WTC11 (cell line): ENCODE data around the gene LSM12. TPM values are rescaled to one million over a fixed set of nuclear protein-coding genes. Genes with fewer than 3 reads are reported as not detected.

Source experiments
- ATAC-seq: fragments of 200-7000 bp; cut with Tn5 transposase; 2 replicates; pipeline ENCODE4 v1.10.0; 2021; ENCODE audit warnings: mild to moderate bottlenecking, moderate library complexity
- CTCF ChIA-PET: fragments of 300-600 bp; sonication (Branson Sonifier 250); formaldehyde crosslinking; loops from one replicate; lab custom pipeline; 2021; ENCODE audit warnings: antibody characterized with exemption; lab: Charles Lee
- POLR2A ChIA-PET: fragments of 350-600 bp; sonication (Branson Sonifier 250); formaldehyde crosslinking; loops from one replicate; lab custom pipeline; 2021; ENCODE audit warnings: antibody characterized with exemption; lab: Charles Lee
- DNase-seq: peaks from one replicate; pipeline ENCODE4 v3.0.0; 2021; ENCODE audit warnings: low spot score
- H3K27ac Mint-ChIP-seq: 2 replicates; pipeline ENCODE4 v1.8.0; 2021; ENCODE audit warnings: mixed read lengths
- H3K27me3 Mint-ChIP-seq: 2 replicates; pipeline ENCODE4 v1.8.0; 2021; ENCODE audit warnings: low read depth, mild to moderate bottlenecking, moderate library complexity, mixed read lengths
- H3K36me3 Mint-ChIP-seq: 2 replicates; pipeline ENCODE4 v1.8.0; 2021; ENCODE audit warnings: mixed read lengths
- H3K4me1 Mint-ChIP-seq: 2 replicates; pipeline ENCODE4 v1.8.0; 2022; ENCODE audit warnings: mixed read lengths
- H3K4me3 Mint-ChIP-seq: 2 replicates; pipeline ENCODE4 v1.8.0; 2021; ENCODE audit warnings: mild to moderate bottlenecking, moderate library complexity, mixed read lengths
- H3K9me3 Mint-ChIP-seq: 2 replicates; pipeline ENCODE4 v1.8.0; 2021; ENCODE audit warnings: mixed read lengths
- ATF1 ChIP-seq: sonication (generic); formaldehyde crosslinking; IDR thresholded peaks from 2 replicates; pipeline ENCODE4 v1.8.1; 2023; ENCODE audit warnings: mild to moderate bottlenecking, moderate library complexity, missing genetic modification reagents
- CREB1 ChIP-seq: sonication (generic); formaldehyde crosslinking; IDR thresholded peaks from 2 replicates; pipeline ENCODE4 v1.8.0; 2023; ENCODE audit warnings: mild to moderate bottlenecking, missing genetic modification reagents
- CREM ChIP-seq: sonication (generic); formaldehyde crosslinking; IDR thresholded peaks from 2 replicates; pipeline ENCODE4 v1.8.1; 2022; ENCODE audit warnings: mild to moderate bottlenecking, missing genetic modification reagents, moderate library complexity
- FOXK1 ChIP-seq: sonication (generic); formaldehyde crosslinking; IDR thresholded peaks from 2 replicates; pipeline ENCODE4 v1.8.0; 2022; ENCODE audit warnings: mild to moderate bottlenecking, moderate library complexity, missing genetic modification reagents
- GTF2I ChIP-seq: fragments of 250-450 bp; sonication (Bioruptor Pico); conservative IDR thresholded peaks from 2 replicates; pipeline ENCODE4 v1.4.0; 2021; ENCODE audit warnings: mild to moderate bottlenecking
- HMGA2 ChIP-seq: fragments of 250-450 bp; sonication (Bioruptor Pico); IDR thresholded peaks from 2 replicates; pipeline ENCODE4 v1.4.0; 2021; ENCODE audit warnings: mild to moderate bottlenecking, moderate library complexity
- KAT7 ChIP-seq: sonication (generic); formaldehyde crosslinking; IDR thresholded peaks from 2 replicates; pipeline ENCODE4 v1.8.1; 2023; ENCODE audit warnings: missing genetic modification reagents, mild to moderate bottlenecking, borderline replicate concordance
- NFE2L1 ChIP-seq: sonication (generic); formaldehyde crosslinking; IDR thresholded peaks from 2 replicates; pipeline ENCODE4 v1.8.1; 2023; ENCODE audit warnings: missing genetic modification reagents
- RELA ChIP-seq: sonication (generic); formaldehyde crosslinking; IDR thresholded peaks from 2 replicates; pipeline ENCODE4 v1.8.1; 2022; ENCODE audit warnings: missing genetic modification reagents, mild to moderate bottlenecking, borderline replicate concordance
- TEAD4 ChIP-seq: sonication (generic); formaldehyde crosslinking; IDR thresholded peaks from 2 replicates; pipeline ENCODE4 v1.8.0; 2022; ENCODE audit warnings: mild to moderate bottlenecking, missing genetic modification reagents
- ZNF396 ChIP-seq: fragments of 250-450 bp; sonication (Bioruptor Pico); IDR thresholded peaks from 2 replicates; pipeline ENCODE4 v1.8.0; 2021; ENCODE audit warnings: mild to moderate bottlenecking, moderate library complexity, borderline replicate concordance
- ZNF416 ChIP-seq: fragments of 250-450 bp; sonication (Bioruptor Pico); IDR thresholded peaks from 2 replicates; pipeline ENCODE4 v1.9.0; 2021; ENCODE audit warnings: mild to moderate bottlenecking, inconsistent platforms
- total RNA-seq: library from RNA; stranded (reverse); gene quantifications from 3 replicates; pipeline ENCODE4 v1.2.3, GENCODE V29; 2021
- TF ChIP-seq, protein P1 (sequence below): sonication (generic); formaldehyde crosslinking; IDR thresholded peaks from 2 replicates; pipeline ENCODE4 v1.8.1; 2023; ENCODE audit warnings: mild to moderate bottlenecking, missing genetic modification reagents
- TF ChIP-seq, protein P2 (sequence below): fragments of 250-450 bp; sonication (Bioruptor Pico); IDR thresholded peaks from 2 replicates; pipeline ENCODE4 v1.8.0; 2021; ENCODE audit warnings: mild to moderate bottlenecking
- TF ChIP-seq, protein P3 (sequence below): sonication (generic); formaldehyde crosslinking; IDR thresholded peaks from 2 replicates; pipeline ENCODE4 v1.8.1; 2023; ENCODE audit warnings: mild to moderate bottlenecking, missing genetic modification reagents
- TF ChIP-seq, protein P4 (sequence below): sonication (generic); formaldehyde crosslinking; IDR thresholded peaks from 2 replicates; pipeline ENCODE4 v1.8.1; 2022; ENCODE audit warnings: low read depth, mild to moderate bottlenecking, moderate library complexity, missing genetic modification reagents, borderline replicate concordance
- TF ChIP-seq, protein P5 (sequence below): sonication (generic); formaldehyde crosslinking; IDR thresholded peaks from 2 replicates; pipeline ENCODE4 v1.8.0; 2023; ENCODE audit warnings: mild to moderate bottlenecking, missing genetic modification reagents
- TF ChIP-seq, protein P6 (sequence below): fragments of 250-450 bp; sonication (Bioruptor Pico); conservative IDR thresholded peaks from 2 replicates; pipeline ENCODE4 v1.9.0; 2021; ENCODE audit warnings: mild to moderate bottlenecking
- TF ChIP-seq, protein P7 (sequence below): fragments of 250-450 bp; sonication (Bioruptor Pico); IDR thresholded peaks from 2 replicates; pipeline ENCODE4 v1.9.0; 2021; ENCODE audit warnings: moderate library complexity, mild to moderate bottlenecking, inconsistent platforms, borderline replicate concordance

The LSM12 gene
- total RNA-seq, 1 experiment from 2014 or later, result 102 TPM

DNA sequence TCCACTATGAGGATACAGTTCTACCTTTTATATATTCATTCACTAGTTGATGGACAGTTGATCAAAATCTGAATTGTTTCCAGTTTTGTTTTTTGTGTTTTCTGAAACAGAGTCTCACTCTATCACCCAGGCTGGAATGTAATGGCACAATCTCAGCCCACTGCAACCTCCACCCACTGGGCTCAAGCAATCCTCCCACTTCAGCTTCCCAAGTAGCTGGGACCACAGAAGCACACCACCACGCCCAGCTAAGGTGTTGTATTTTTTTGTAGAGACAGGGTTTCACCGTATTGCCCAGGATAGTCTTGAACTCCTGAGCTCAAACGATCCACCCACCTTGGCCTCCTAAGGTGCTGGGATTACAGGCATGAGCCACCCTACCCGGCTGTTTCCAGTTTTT lies 21.0 kb downstream of the LSM12 start:
- TF ChIP-seq CREM (CRISPR knock-in tag) (no peak), NFE2L1 (CRISPR knock-in tag) (no peak), ZNF416 (CRISPR knock-in tag) (no peak), HMGA2 (CRISPR knock-in tag) (no peak), ZNF396 (CRISPR knock-in tag) (no peak), CREB1 (CRISPR knock-in tag) (no peak), TEAD4 (no peak)
- TF ChIP-seq, protein P1, sequence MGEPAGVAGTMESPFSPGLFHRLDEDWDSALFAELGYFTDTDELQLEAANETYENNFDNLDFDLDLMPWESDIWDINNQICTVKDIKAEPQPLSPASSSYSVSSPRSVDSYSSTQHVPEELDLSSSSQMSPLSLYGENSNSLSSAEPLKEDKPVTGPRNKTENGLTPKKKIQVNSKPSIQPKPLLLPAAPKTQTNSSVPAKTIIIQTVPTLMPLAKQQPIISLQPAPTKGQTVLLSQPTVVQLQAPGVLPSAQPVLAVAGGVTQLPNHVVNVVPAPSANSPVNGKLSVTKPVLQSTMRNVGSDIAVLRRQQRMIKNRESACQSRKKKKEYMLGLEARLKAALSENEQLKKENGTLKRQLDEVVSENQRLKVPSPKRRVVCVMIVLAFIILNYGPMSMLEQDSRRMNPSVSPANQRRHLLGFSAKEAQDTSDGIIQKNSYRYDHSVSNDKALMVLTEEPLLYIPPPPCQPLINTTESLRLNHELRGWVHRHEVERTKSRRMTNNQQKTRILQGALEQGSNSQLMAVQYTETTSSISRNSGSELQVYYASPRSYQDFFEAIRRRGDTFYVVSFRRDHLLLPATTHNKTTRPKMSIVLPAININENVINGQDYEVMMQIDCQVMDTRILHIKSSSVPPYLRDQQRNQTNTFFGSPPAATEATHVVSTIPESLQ (CRISPR knock-in tag), result no peak
- TF ChIP-seq, protein P2, sequence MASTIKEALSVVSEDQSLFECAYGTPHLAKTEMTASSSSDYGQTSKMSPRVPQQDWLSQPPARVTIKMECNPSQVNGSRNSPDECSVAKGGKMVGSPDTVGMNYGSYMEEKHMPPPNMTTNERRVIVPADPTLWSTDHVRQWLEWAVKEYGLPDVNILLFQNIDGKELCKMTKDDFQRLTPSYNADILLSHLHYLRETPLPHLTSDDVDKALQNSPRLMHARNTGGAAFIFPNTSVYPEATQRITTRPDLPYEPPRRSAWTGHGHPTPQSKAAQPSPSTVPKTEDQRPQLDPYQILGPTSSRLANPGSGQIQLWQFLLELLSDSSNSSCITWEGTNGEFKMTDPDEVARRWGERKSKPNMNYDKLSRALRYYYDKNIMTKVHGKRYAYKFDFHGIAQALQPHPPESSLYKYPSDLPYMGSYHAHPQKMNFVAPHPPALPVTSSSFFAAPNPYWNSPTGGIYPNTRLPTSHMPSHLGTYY (CRISPR knock-in tag), result no peak
- TF ChIP-seq, protein P3, sequence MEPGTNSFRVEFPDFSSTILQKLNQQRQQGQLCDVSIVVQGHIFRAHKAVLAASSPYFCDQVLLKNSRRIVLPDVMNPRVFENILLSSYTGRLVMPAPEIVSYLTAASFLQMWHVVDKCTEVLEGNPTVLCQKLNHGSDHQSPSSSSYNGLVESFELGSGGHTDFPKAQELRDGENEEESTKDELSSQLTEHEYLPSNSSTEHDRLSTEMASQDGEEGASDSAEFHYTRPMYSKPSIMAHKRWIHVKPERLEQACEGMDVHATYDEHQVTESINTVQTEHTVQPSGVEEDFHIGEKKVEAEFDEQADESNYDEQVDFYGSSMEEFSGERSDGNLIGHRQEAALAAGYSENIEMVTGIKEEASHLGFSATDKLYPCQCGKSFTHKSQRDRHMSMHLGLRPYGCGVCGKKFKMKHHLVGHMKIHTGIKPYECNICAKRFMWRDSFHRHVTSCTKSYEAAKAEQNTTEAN, result no peak
- POLR2A ChIA-PET, result no interaction called here
- Mint-ChIP-seq H3K4me1 (peaks cover 16% of the 10 kb centered on the region), H3K27ac (no peak overlapping the region; the same call in 1 of the 2 replicates), H3K27me3 (no peaks in the 10 kb centered on the region), H3K4me3 (no peak overlapping the region), H3K9me3 (0 out of 2 replicates have a peak, but pooled peaks cover 3% of the 10 kb centered on the region), H3K36me3 (peaks cover 28% of the 10 kb centered on the region)
- DNase-seq (no peak), ATAC-seq (no peak)
- CTCF ChIA-PET, result interaction anchor here (0.6 to 0.7 kb wide), 2 partner anchors 52 to 62 kb away, joined by 3 read pairs; no protein-coding TSS in a partner anchor

DNA sequence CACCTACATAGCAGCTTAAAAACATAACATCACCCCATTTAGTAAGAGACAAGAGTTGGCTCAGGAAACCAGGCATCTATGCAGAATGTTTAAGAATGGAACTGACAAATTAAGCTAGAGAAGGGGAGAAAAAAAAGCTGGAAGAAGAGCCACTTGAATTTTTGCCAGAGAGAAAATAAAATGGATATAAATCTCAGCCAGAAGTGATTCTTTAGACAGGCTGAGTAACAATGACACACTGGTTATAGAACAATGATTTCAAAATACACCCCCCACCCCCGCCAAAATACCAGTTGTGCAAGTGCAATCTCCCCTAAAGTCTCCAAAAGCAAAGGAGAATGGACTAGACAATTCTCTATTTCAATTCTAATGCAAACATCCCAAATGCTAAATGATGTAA lies 22.4 kb downstream of the LSM12 start:
- Mint-ChIP-seq H3K27me3 (no peaks in the 10 kb centered on the region), H3K27ac (peak overlapping the region; percentile 70), H3K9me3 (0 out of 2 replicates have a peak, but pooled peaks cover 3% of the 10 kb centered on the region), H3K4me3 (no peak overlapping the region), H3K4me1 (peaks cover 16% of the 10 kb centered on the region), H3K36me3 (peaks cover 28% of the 10 kb centered on the region)
- TF ChIP-seq ATF1 (CRISPR knock-in tag), result no peak
- TF ChIP-seq, protein P4, sequence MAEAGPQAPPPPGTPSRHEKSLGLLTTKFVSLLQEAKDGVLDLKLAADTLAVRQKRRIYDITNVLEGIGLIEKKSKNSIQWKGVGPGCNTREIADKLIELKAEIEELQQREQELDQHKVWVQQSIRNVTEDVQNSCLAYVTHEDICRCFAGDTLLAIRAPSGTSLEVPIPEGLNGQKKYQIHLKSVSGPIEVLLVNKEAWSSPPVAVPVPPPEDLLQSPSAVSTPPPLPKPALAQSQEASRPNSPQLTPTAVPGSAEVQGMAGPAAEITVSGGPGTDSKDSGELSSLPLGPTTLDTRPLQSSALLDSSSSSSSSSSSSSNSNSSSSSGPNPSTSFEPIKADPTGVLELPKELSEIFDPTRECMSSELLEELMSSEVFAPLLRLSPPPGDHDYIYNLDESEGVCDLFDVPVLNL, result no peak
- POLR2A ChIA-PET, result interaction anchor here (0.6 to 0.7 kb wide), 3 partner anchors 12 to 1912 kb away, joined by 3 read pairs; no protein-coding TSS in a partner anchor
- no peak for DNase-seq
- ATAC-seq, result no peak
- CTCF ChIA-PET, result interaction anchor here (0.6 to 4.2 kb wide), 9 partner anchors 30 to 560 kb away, joined by 3 to 30 read pairs (median 4); partner anchors contain the start of gene DHX8

DNA sequence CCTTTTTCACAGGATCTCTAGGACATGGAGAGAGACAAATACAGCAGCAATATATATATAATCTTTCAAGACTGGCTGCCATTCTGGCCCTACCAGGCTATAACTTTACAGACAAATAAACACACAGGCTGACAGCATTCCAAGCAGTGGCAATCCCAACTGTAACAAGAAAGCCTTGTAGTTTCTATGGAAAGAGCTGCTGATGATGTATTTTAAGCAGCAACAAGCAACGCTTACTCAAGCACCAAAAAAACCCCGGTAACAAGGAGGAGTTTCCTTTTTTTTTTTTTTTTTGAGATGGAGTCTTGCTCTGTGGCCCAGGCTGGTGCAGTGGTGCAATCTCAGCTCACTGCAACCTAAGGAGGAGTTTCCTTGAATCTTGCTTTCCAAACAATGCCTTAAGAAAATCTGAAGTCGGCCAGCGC lies 23.2 kb downstream of the LSM12 start:
- ATAC-seq (no peak), DNase-seq (no peak)
- peak overlapping the region; percentile 30; the same call in 1 of the 2 replicates for H3K27ac Mint-ChIP-seq
- CTCF ChIA-PET, result interaction anchor here (0.6 to 4.2 kb wide), 10 partner anchors 35 to 559 kb away, joined by 3 to 30 read pairs (median 4); partner anchors contain the start of gene DHX8
- H3K36me3 Mint-ChIP-seq, result peaks cover 28% of the 10 kb centered on the region
- peaks cover 16% of the 10 kb centered on the region for H3K4me1 Mint-ChIP-seq
- POLR2A ChIA-PET, result no interaction called here
- no peak overlapping the region for H3K4me3 Mint-ChIP-seq
- 0 out of 2 replicates have a peak, but pooled peaks cover 3% of the 10 kb centered on the region for H3K9me3 Mint-ChIP-seq
- no peaks in the 10 kb centered on the region for H3K27me3 Mint-ChIP-seq
- TF ChIP-seq FOXK1 (no peak), RELA (CRISPR knock-in tag) (no peak), TEAD4 (no peak), GTF2I (CRISPR knock-in tag) (no peak), CREM (CRISPR knock-in tag) (no peak), KAT7 (CRISPR knock-in tag) (no peak)
- TF ChIP-seq, protein P5, sequence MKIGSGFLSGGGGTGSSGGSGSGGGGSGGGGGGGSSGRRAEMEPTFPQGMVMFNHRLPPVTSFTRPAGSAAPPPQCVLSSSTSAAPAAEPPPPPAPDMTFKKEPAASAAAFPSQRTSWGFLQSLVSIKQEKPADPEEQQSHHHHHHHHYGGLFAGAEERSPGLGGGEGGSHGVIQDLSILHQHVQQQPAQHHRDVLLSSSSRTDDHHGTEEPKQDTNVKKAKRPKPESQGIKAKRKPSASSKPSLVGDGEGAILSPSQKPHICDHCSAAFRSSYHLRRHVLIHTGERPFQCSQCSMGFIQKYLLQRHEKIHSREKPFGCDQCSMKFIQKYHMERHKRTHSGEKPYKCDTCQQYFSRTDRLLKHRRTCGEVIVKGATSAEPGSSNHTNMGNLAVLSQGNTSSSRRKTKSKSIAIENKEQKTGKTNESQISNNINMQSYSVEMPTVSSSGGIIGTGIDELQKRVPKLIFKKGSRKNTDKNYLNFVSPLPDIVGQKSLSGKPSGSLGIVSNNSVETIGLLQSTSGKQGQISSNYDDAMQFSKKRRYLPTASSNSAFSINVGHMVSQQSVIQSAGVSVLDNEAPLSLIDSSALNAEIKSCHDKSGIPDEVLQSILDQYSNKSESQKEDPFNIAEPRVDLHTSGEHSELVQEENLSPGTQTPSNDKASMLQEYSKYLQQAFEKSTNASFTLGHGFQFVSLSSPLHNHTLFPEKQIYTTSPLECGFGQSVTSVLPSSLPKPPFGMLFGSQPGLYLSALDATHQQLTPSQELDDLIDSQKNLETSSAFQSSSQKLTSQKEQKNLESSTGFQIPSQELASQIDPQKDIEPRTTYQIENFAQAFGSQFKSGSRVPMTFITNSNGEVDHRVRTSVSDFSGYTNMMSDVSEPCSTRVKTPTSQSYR, result no peak
- TF ChIP-seq, protein P6, sequence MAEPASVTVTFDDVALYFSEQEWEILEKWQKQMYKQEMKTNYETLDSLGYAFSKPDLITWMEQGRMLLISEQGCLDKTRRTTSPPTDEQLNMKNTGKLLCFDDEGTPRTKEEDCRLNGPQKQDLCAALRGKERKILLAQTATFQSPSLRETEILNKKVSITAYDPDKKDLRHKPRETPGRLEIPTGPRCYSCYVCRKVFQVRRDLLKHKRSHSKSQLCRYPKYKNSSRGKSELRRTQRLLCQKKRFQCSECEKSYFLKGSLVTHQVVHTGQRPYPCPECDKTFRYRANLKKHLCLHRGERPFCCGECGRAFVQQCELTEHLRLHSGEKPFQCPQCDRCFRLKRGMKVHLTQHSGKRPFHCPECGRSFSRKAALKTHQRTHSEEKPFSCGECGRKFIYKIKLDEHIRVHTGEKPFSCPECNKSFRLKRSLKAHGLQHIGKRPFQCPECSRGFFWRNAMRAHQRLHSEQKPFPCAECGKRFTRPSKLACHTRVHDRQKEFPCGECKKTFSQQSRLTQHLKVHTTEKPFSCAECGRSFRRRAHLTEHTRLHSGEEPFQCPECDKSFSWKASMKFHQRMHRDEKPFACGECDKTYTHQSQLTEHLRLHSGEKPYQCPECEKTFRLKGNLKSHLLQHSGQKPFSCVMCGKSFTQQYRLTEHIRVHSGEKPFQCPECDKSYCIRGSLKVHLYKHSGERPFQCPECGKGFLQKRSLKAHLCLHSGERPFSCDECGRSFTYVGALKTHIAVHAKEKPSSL (CRISPR knock-in tag), result no peak
- TF ChIP-seq, protein P7, sequence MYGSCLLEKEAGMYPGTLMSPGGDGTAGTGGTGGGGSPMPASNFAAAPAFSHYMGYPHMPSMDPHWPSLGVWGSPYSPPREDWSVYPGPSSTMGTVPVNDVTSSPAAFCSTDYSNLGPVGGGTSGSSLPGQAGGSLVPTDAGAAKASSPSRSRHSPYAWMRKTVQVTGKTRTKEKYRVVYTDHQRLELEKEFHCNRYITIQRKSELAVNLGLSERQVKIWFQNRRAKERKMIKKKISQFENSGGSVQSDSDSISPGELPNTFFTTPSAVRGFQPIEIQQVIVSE (CRISPR knock-in tag), result no peak
